Measurements from ENCODE around the gene CCDC80.

Gene CCDC80

DNA sequence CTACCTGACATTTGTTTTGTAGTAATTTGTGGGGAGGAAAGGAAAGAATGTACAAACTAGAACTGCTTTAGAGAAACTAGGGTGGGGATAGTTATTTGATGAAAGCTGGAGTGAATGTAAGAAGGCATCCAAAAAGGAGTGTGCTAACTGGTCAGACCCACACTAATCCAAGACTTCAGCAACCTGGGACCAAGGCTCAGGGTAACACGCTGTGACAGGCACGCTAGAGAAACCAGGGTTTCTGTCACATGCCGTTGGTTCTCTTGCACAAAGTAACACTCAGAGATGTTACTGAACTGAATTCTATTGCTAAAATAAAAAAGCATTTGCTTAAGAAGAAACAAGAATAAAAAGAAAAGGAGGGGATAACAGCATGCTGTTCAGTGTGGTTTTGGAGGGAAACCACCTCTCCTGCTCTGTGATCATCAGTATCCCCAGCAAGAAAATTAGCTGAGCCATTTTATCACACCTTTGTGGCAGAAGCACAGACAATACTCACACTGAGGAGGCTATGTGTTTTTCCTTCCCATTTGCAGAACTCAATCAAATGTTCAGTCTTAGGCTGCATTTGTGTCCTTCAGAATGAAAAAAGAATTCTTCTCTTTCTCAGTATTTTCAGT lies 2.8 kb upstream of the CCDC80 start:
- TF ChIP-seq, protein P1, sequence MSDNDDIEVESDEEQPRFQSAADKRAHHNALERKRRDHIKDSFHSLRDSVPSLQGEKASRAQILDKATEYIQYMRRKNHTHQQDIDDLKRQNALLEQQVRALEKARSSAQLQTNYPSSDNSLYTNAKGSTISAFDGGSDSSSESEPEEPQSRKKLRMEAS (IDR thresholded peaks at IDR 0.05): no peak
- no peak for TF ChIP-seq RAD21 (IDR thresholded peaks at IDR 0.05; ENCODE audit: low read depth)
- TF ChIP-seq CEBPB (IDR thresholded peaks at IDR 0.05): no peak
- TF ChIP-seq NFIC (IDR thresholded peaks at IDR 0.05): no peak

DNA sequence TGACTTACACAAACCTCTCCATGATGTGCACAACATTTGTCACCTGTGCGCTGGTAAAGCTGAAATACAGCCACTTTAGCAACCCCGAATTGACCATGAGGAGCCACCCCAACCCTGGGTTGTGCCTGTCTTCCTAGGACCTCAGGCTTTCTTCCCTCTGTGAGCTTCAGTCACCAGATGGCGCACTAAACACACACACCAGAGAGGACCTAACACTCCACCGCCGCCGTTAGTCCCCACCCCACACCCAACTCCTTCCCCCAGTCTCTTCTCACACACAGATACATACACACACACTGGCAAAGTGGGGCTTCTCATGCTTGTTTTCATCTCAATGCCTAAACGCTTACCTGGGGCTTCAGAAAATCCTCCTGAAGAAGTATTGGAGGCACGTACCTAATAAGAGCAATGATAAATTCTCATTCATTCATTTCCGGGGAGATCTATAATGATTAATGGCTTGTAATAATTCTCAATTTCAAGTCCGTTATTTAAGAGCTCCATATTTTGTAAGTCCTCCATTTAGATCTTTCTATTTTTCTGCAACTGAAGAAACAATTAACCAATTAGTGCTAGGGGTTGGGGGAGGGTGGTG lies 2.1 kb upstream of the CCDC80 start:
- no peak for TF ChIP-seq EGR1 (IDR thresholded peaks at IDR 0.05)
- peak; percentile 98 for TF ChIP-seq RAD21 (IDR thresholded peaks at IDR 0.05; ENCODE audit: low read depth)

DNA sequence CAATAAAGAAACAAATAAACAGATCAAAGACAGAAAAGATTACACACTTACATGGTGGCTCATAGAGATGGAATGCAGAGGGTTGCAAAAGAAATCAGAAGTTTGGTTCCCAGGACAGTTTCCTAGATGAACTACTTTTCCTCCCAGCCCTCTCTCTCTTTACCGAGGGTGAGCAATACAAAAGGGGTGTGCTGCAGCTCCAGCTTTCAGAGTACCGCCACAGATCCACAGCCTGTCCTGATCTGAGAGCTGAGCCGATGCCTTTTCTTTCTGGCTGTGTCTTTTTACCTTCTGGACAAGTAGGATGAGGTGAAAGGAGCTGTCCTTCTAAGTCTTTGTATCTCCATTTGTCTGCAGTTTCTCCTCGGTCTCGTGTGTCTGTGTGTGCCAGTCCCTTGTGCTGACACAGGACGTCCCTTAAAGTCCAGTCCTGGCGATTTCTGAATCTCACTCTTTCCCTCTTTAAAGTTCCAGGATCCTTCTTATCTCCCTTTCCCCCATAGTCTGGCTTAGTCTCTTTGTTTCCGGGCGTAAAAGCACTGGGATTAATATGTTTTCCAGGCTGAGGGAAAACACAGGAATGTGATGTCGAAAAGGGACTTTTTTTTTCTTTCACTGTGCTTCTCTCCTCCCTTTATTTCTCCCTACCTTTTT lies 540 bp downstream of the CCDC80 start:
- TF ChIP-seq, protein P1 (IDR thresholded peaks at IDR 0.05): no peak

DNA sequence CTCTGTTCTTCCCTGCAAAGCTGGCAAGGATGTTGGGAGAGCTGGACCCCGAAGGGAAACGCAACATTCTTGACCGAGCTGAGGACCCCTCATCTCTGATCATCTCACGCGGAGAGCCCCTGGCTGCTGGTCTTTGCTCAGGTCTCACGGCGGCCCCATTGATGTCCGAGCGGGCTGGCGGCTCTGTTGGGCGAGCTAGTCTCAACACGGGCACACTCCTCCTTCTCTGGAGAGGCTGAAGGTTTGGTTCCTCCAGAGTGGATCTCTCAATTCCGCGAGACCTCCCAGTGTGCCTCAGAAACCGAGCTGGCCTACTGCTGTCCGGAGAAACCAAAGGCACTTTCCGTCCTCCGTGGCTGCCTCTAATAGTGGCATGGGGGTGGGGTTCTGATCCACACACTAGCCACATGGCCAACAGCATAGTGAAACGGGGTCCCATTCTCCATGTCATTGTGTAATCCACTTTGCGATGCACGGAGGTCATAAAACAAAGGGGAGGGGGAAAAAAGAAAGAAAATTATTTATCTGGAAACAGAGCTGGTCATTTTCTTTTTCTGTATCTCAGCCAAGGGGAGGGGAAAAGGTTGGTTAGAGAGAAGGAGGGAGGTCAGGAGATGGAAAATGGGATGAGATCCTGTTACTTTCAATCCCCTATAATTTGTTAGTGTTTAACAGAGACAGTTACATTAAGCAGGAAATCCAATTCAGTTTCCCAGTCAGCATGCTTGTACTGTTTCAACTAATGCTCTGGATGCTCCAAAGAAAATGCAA lies 1.3 kb downstream of the CCDC80 start:
- TF ChIP-seq TAF1 (IDR thresholded peaks at IDR 0.05; ENCODE audit: low read depth) (no peak), EP300 (IDR thresholded peaks at IDR 0.05; ENCODE audit: borderline replicate concordance) (no peak), TEAD4 (IDR thresholded peaks at IDR 0.05) (no peak), FOXM1 (IDR thresholded peaks at IDR 0.05; ENCODE audit: borderline replicate concordance, low read depth) (no peak), ZBTB7A (IDR thresholded peaks at IDR 0.05; ENCODE audit: low read depth) (no peak), RAD21 (IDR thresholded peaks at IDR 0.05; ENCODE audit: low read depth) (no peak), CREB1 (IDR thresholded peaks at IDR 0.05; ENCODE audit: low read depth) (no peak), TCF12 (IDR thresholded peaks at IDR 0.05; ENCODE audit: low read depth) (no peak), YY1 (IDR thresholded peaks at IDR 0.05; ENCODE audit: low read depth) (no peak), EGR1 (IDR thresholded peaks at IDR 0.05) (no peak), NFIC (IDR thresholded peaks at IDR 0.05) (no peak), CEBPB (IDR thresholded peaks at IDR 0.05) (no peak)
- TF ChIP-seq, protein P2, sequence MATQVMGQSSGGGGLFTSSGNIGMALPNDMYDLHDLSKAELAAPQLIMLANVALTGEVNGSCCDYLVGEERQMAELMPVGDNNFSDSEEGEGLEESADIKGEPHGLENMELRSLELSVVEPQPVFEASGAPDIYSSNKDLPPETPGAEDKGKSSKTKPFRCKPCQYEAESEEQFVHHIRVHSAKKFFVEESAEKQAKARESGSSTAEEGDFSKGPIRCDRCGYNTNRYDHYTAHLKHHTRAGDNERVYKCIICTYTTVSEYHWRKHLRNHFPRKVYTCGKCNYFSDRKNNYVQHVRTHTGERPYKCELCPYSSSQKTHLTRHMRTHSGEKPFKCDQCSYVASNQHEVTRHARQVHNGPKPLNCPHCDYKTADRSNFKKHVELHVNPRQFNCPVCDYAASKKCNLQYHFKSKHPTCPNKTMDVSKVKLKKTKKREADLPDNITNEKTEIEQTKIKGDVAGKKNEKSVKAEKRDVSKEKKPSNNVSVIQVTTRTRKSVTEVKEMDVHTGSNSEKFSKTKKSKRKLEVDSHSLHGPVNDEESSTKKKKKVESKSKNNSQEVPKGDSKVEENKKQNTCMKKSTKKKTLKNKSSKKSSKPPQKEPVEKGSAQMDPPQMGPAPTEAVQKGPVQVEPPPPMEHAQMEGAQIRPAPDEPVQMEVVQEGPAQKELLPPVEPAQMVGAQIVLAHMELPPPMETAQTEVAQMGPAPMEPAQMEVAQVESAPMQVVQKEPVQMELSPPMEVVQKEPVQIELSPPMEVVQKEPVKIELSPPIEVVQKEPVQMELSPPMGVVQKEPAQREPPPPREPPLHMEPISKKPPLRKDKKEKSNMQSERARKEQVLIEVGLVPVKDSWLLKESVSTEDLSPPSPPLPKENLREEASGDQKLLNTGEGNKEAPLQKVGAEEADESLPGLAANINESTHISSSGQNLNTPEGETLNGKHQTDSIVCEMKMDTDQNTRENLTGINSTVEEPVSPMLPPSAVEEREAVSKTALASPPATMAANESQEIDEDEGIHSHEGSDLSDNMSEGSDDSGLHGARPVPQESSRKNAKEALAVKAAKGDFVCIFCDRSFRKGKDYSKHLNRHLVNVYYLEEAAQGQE (IDR thresholded peaks at IDR 0.05; ENCODE audit: low read depth): no peak
- TF ChIP-seq, protein P1 (IDR thresholded peaks at IDR 0.05): no peak
- TF ChIP-seq, protein P3, sequence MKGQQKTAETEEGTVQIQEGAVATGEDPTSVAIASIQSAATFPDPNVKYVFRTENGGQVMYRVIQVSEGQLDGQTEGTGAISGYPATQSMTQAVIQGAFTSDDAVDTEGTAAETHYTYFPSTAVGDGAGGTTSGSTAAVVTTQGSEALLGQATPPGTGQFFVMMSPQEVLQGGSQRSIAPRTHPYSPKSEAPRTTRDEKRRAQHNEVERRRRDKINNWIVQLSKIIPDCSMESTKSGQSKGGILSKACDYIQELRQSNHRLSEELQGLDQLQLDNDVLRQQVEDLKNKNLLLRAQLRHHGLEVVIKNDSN (IDR thresholded peaks at IDR 0.05): no peak

DNA sequence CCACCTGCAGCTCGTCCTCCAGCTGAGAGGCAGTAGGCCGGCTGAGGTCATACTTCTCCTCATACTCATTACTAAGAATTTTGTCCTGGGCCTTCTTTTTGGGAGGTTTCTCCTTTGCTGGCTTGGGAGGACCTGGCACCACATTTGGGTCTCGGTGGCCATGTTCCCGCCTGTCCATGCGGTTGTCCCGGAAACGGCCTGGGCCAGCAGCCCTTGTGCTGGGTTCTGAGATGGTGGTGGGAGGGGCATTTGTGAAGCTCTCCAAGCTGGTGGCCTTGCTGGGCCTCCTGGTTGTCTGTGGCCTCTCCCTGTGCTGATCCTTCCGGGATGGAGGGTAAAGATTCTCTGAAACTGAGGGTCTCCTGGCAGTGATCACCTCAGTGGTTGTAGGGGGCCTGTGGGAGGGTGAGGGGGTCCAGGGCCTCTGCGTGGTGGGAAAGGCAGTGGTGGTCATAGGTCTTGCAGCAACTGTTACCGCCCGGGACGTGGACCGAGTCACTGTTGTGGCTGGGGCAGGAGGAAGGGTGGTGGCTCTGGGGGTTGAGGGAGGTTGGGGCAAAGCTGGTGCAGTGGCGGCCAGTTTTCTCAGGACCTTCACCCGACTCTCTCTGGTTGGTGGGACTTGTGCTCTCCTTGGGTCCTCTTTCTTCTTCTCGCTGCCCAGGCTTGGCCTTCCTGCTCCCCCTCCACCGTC lies 2.5 kb downstream of the CCDC80 start:
- TF ChIP-seq ZBTB7A (IDR thresholded peaks at IDR 0.05; ENCODE audit: low read depth) (no peak), TCF12 (IDR thresholded peaks at IDR 0.05; ENCODE audit: low read depth) (no peak), EP300 (IDR thresholded peaks at IDR 0.05; ENCODE audit: borderline replicate concordance) (no peak), YY1 (IDR thresholded peaks at IDR 0.05; ENCODE audit: low read depth) (no peak), RAD21 (IDR thresholded peaks at IDR 0.05; ENCODE audit: low read depth) (no peak), TAF1 (IDR thresholded peaks at IDR 0.05; ENCODE audit: low read depth) (no peak), TEAD4 (IDR thresholded peaks at IDR 0.05) (no peak), CREB1 (IDR thresholded peaks at IDR 0.05; ENCODE audit: low read depth) (no peak), NFIC (IDR thresholded peaks at IDR 0.05) (no peak), EGR1 (IDR thresholded peaks at IDR 0.05) (no peak), FOXM1 (IDR thresholded peaks at IDR 0.05; ENCODE audit: borderline replicate concordance, low read depth) (no peak), CEBPB (IDR thresholded peaks at IDR 0.05) (no peak)
- TF ChIP-seq, protein P1 (IDR thresholded peaks at IDR 0.05): no peak
- TF ChIP-seq, protein P3 (IDR thresholded peaks at IDR 0.05): no peak
- TF ChIP-seq, protein P2 (IDR thresholded peaks at IDR 0.05; ENCODE audit: low read depth): no peak
